ENCODE measurements around the gene LONRF2. TPM values are rescaled to one million over a fixed set of nuclear protein-coding genes. Genes with fewer than 3 reads are reported as not detected.

LONRF2 gene
- total RNA-seq, 1 experiment from 2014 or later: 1.6 TPM

- ATAC-seq (no peak), DNase-seq (ENCODE audit: low read depth, low spot score) (no peak)
- ChIA-PET RAD21 (ENCODE audit: low non-redundant PET in 1 of 2, low total read pairs in 2 of 2, uncharacterized antibody in 2 of 2, unreplicated experiment in 2 of 2) (no interaction called here), POLR2A (no interaction called here), CTCF (interaction anchor here (1.0 kb wide), 1 partner anchor 678 kb away, joined by 5 read pairs; no protein-coding TSS in a partner anchor)
- Histone ChIP-seq H3K36me3 (ENCODE audit: control insufficient read depth in 1 of 2, insufficient read depth in 2 of 2, low read length in 2 of 2) (no peaks in the 10 kb centered on the region), H3K27me3 (ENCODE audit: insufficient read depth, low read length) (peaks cover 4% of the 10 kb centered on the region; the same call in 1 of the 2 replicates), H3K4me1 (ENCODE audit: control insufficient read depth in 1 of 2, insufficient read depth in 2 of 2, low read length in 2 of 2) (no peaks in the 10 kb centered on the region), H3K79me2 (ENCODE audit: insufficient read depth, low read length) (no peaks in the 10 kb centered on the region), H3K4me2 (ENCODE audit: low read length) (no peak overlapping the region), H3K27ac (ENCODE audit: low read depth, low read length) (no peak overlapping the region), H3K9me3 (ENCODE audit: control insufficient read depth in 1 of 2, insufficient read depth in 1 of 2, low read depth in 1 of 2, low read length in 2 of 2) (no peaks in the 10 kb centered on the region), H2AFZ (ENCODE audit: low read depth, low read length, poor library complexity, severe bottlenecking) (no peak overlapping the region), H4K20me1 (ENCODE audit: insufficient read depth) (no peaks in the 10 kb centered on the region), H3K9me2 (ENCODE audit: insufficient read depth) (no peaks in the 10 kb centered on the region), H3K9ac (ENCODE audit: low read length) (no peak overlapping the region), H3K4me3 (replicated peaks in 1 of 2; ENCODE audit: low read depth in 1 of 2, low read length in 2 of 2) (no peak overlapping the region)
- no TSS peak for BruUV-seq (replicated peaks)
- intact Hi-C loops (cut with micrococcal nuclease): no loop called here
- TF ChIP-seq EZH2phosphoT487 (IDR thresholded peaks at IDR 0.05; ENCODE audit: borderline replicate concordance) (no peak), POLR2A (IDR thresholded peaks at IDR 0.05; ENCODE audit: borderline replicate concordance, extremely low read depth, insufficient read depth, insufficient read length) (no peak), CBX3 (IDR thresholded peaks at IDR 0.05; ENCODE audit: low read depth) (no peak)
Observed at GRCh38 chr2:100237163-100237562, 85.1 kb downstream of the LONRF2 start.

GRCh38 chr2:100236166-100236565 is 86.1 kb downstream of the LONRF2 start:
- H3K9ac ChIP-seq (ENCODE audit: low read length): no peak overlapping the region
- no peak overlapping the region for H2AFZ ChIP-seq (ENCODE audit: low read depth, low read length, poor library complexity, severe bottlenecking)
- no peak overlapping the region for H3K4me3 ChIP-seq (replicated peaks in 1 of 2; ENCODE audit: low read depth in 1 of 2, low read length in 2 of 2)
- ChIA-PET CTCF (no interaction called here), RAD21 (ENCODE audit: low non-redundant PET in 1 of 2, low total read pairs in 2 of 2, uncharacterized antibody in 2 of 2, unreplicated experiment in 2 of 2) (no interaction called here), POLR2A (no interaction called here)
- no TSS peak for BruUV-seq (replicated peaks)
- no peak overlapping the region for H3K4me2 ChIP-seq (ENCODE audit: low read length)
- ATAC-seq (no peak), DNase-seq (ENCODE audit: low read depth, low spot score) (no peak)
- H3K36me3 ChIP-seq (ENCODE audit: control insufficient read depth in 1 of 2, insufficient read depth in 2 of 2, low read length in 2 of 2): no peaks in the 10 kb centered on the region
- H3K79me2 ChIP-seq (ENCODE audit: insufficient read depth, low read length): no peaks in the 10 kb centered on the region
- no peaks in the 10 kb centered on the region for H4K20me1 ChIP-seq (ENCODE audit: insufficient read depth)
- no peaks in the 10 kb centered on the region for H3K9me2 ChIP-seq (ENCODE audit: insufficient read depth)
- no peaks in the 10 kb centered on the region for H3K9me3 ChIP-seq (ENCODE audit: control insufficient read depth in 1 of 2, insufficient read depth in 1 of 2, low read depth in 1 of 2, low read length in 2 of 2)
- intact Hi-C loops (cut with micrococcal nuclease): no loop called here
- no peak overlapping the region for H3K27ac ChIP-seq (ENCODE audit: low read depth, low read length)
- H3K4me1 ChIP-seq (ENCODE audit: control insufficient read depth in 1 of 2, insufficient read depth in 2 of 2, low read length in 2 of 2): no peaks in the 10 kb centered on the region
- H3K27me3 ChIP-seq (ENCODE audit: insufficient read depth, low read length): no peaks in the 10 kb centered on the region
- TF ChIP-seq, protein P1, sequence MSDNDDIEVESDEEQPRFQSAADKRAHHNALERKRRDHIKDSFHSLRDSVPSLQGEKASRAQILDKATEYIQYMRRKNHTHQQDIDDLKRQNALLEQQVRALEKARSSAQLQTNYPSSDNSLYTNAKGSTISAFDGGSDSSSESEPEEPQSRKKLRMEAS (IDR thresholded peaks at IDR 0.05): no peak
- no peak for TF ChIP-seq ZFX (IDR thresholded peaks at IDR 0.05)
- TF ChIP-seq YY1 (IDR thresholded peaks at IDR 0.05; ENCODE audit: extremely low read depth, insufficient replicate concordance, low read depth, low read length): no peak
- TF ChIP-seq RAD21 (IDR thresholded peaks at IDR 0.05; ENCODE audit: low read depth): no peak
- TF ChIP-seq FOSL1 (IDR thresholded peaks at IDR 0.05; ENCODE audit: low read depth): no peak
- TF ChIP-seq, protein P2, sequence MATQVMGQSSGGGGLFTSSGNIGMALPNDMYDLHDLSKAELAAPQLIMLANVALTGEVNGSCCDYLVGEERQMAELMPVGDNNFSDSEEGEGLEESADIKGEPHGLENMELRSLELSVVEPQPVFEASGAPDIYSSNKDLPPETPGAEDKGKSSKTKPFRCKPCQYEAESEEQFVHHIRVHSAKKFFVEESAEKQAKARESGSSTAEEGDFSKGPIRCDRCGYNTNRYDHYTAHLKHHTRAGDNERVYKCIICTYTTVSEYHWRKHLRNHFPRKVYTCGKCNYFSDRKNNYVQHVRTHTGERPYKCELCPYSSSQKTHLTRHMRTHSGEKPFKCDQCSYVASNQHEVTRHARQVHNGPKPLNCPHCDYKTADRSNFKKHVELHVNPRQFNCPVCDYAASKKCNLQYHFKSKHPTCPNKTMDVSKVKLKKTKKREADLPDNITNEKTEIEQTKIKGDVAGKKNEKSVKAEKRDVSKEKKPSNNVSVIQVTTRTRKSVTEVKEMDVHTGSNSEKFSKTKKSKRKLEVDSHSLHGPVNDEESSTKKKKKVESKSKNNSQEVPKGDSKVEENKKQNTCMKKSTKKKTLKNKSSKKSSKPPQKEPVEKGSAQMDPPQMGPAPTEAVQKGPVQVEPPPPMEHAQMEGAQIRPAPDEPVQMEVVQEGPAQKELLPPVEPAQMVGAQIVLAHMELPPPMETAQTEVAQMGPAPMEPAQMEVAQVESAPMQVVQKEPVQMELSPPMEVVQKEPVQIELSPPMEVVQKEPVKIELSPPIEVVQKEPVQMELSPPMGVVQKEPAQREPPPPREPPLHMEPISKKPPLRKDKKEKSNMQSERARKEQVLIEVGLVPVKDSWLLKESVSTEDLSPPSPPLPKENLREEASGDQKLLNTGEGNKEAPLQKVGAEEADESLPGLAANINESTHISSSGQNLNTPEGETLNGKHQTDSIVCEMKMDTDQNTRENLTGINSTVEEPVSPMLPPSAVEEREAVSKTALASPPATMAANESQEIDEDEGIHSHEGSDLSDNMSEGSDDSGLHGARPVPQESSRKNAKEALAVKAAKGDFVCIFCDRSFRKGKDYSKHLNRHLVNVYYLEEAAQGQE (IDR thresholded peaks at IDR 0.05; ENCODE audit: low read depth): no peak
- TF ChIP-seq EZH2phosphoT487 (IDR thresholded peaks at IDR 0.05; ENCODE audit: borderline replicate concordance): no peak
- no peak for TF ChIP-seq EZH2 (IDR thresholded peaks at IDR 0.05)
- TF ChIP-seq POLR2A (IDR thresholded peaks at IDR 0.05; ENCODE audit: borderline replicate concordance, extremely low read depth, insufficient read depth, insufficient read length): no peak
- no peak for TF ChIP-seq ZNF274 (IDR thresholded peaks at IDR 0.05; ENCODE audit: low read depth, low read length)
- no peak for TF ChIP-seq ATF3 (IDR thresholded peaks at IDR 0.05)
- TF ChIP-seq CEBPB (IDR thresholded peaks at IDR 0.05; ENCODE audit: low read depth): no peak
- TF ChIP-seq CBX3 (IDR thresholded peaks at IDR 0.05; ENCODE audit: low read depth): no peak
- TF ChIP-seq, protein P3, sequence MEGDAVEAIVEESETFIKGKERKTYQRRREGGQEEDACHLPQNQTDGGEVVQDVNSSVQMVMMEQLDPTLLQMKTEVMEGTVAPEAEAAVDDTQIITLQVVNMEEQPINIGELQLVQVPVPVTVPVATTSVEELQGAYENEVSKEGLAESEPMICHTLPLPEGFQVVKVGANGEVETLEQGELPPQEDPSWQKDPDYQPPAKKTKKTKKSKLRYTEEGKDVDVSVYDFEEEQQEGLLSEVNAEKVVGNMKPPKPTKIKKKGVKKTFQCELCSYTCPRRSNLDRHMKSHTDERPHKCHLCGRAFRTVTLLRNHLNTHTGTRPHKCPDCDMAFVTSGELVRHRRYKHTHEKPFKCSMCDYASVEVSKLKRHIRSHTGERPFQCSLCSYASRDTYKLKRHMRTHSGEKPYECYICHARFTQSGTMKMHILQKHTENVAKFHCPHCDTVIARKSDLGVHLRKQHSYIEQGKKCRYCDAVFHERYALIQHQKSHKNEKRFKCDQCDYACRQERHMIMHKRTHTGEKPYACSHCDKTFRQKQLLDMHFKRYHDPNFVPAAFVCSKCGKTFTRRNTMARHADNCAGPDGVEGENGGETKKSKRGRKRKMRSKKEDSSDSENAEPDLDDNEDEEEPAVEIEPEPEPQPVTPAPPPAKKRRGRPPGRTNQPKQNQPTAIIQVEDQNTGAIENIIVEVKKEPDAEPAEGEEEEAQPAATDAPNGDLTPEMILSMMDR (IDR thresholded peaks at IDR 0.05 in 2 of 3, conservative IDR thresholded peaks at IDR 0.05 in 1 of 3; ENCODE audit: borderline replicate concordance in 1 of 3, insufficient read depth in 1 of 3, low read depth in 2 of 3, low read length in 2 of 3): no peak

All from HCT116 (cell line).